ENCODE data around the gene IMPG2. TPM values are rescaled to one million over a fixed set of nuclear protein-coding genes. Genes with fewer than 3 reads are reported as not detected.

IMPG2 gene
- polyA plus RNA-seq (2013, experiment 1 of 2) = 0.05 TPM
- not detected for polyA plus RNA-seq (2013, experiment 2 of 2)

DNA sequence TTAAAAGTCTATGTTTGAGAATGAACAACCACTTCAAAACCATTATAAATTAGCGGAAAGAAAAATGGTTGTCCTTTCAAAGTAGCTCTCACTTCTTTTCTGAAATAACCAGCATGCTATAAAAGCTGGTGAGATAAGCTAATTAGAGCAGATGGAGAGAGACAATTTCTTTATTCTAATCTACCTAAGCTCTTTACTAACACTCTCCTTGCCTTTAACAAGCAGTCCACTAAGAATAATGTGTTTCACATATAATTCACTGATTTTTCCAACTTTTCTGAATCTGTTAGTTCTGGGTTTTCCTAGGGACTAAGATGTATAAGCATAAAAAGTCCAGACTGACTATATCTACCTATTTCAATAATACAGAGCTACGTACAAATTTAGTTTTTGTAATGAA lies at the start of gene IMPG2:
TSS of gene IMPG2 (minus strand) at position 101 of the 400 bp plus-strand sequence. CDS start 203 bp downstream, outside the sequence.
- H3K27ac ChIP-seq (ENCODE audit: low read depth, low read length) = no peak within 1 kb of the TSS
- H3K9ac ChIP-seq (ENCODE audit: low read depth, low read length) = no peak within 1 kb of the TSS
- H3K4me1 ChIP-seq (ENCODE audit: insufficient read depth, low read length) = no peaks in the 10 kb centered on the region
- H3K4me3 ChIP-seq (ENCODE audit: low read length) = no peak within 1 kb of the TSS
- H3K9me3 ChIP-seq (ENCODE audit: insufficient read depth, low read depth, low read length) = no peaks in the 10 kb centered on the region
- H3K36me3 ChIP-seq (ENCODE audit: insufficient read depth, low read length) = no peaks in the 10 kb centered on the region
- no peaks in the 10 kb centered on the region for H3K27me3 ChIP-seq (ENCODE audit: insufficient read depth, low read length)
- 100% methylated on average over 1 of the region's 2 CpGs for WGBS

DNA sequence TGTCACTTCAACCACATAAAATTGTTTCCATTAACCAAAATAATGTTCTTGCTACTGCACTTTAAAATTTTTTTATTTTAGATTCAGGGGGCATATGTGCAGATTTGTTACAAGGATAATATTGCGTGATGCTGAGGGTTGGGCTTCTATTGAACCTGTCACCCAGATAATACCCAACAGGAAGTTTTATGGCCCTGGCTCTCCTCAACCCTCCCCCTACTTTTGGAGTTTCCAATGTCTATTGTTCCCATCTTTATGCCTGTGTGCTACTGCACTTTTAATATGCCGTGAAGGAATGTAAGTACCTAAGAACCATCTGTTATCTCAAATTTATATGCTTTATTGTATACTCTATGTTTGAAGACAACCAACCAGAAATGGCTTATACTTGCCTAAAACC lies 42.0 kb upstream of the IMPG2 start:
- no peaks in the 10 kb centered on the region for H3K27me3 ChIP-seq (ENCODE audit: insufficient read depth, low read length)
- no peaks in the 10 kb centered on the region for H3K36me3 ChIP-seq (ENCODE audit: insufficient read depth, low read length)
- H3K4me1 ChIP-seq (ENCODE audit: insufficient read depth, low read length) = no peaks in the 10 kb centered on the region
- no peak overlapping the region for H3K4me3 ChIP-seq (ENCODE audit: low read length)
- no peak overlapping the region for H3K9ac ChIP-seq (ENCODE audit: low read depth, low read length)
- H3K9me3 ChIP-seq (ENCODE audit: insufficient read depth, low read depth, low read length) = no peaks in the 10 kb centered on the region
- H3K27ac ChIP-seq (ENCODE audit: low read depth, low read length) = no peak overlapping the region
- WGBS = 100% methylated on average over 2 of the region's 2 CpGs

DNA sequence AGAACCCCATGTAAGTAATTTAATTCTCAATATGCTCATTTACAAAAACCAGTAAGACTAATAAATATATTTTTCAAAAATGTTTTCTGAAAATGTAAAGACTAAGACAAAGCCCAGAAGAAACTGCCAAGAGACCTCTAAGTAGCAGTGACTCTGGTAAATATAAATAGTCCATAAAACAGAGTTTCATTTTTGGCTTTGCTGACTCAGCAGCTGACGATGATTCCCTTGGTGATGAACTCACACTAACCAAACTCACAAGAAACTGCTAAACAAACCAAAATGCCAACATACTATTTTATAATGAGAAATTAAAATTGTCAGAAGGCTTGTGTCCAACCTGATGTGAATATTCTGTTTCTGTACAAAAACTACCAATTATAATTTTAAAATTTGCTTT lies 31.5 kb upstream of the IMPG2 start:
- Histone ChIP-seq H3K27me3 (ENCODE audit: insufficient read depth, low read length) (no peaks in the 10 kb centered on the region), H3K9me3 (ENCODE audit: insufficient read depth, low read depth, low read length) (no peaks in the 10 kb centered on the region), H3K4me3 (ENCODE audit: low read length) (no peak overlapping the region), H3K36me3 (ENCODE audit: insufficient read depth, low read length) (no peaks in the 10 kb centered on the region), H3K9ac (ENCODE audit: low read depth, low read length) (no peak overlapping the region), H3K27ac (ENCODE audit: low read depth, low read length) (no peak overlapping the region), H3K4me1 (ENCODE audit: insufficient read depth, low read length) (no peaks in the 10 kb centered on the region)
- 90% methylated on average over 1 of the region's 1 CpG for WGBS

DNA sequence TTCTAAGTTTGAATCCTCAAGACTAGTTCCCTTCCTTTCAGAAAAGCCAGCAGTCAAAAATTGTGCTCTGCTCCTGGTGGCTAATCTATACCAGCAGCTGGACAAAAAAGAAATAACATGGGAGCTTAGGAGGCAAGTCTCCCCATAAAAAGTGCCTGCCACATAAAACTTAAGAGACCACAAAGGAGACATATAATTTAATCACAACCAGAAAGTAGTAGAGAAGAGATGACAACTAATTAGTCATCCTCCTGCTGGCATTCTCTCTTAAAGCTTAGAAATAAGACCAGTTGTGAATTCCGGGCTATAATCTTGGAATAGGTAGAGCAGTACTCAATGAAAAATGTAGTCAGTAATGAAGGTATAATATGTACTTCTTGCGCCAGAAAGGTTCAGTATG lies 20.2 kb upstream of the IMPG2 start:
- no peaks in the 10 kb centered on the region for H3K27me3 ChIP-seq (ENCODE audit: insufficient read depth, low read length)
- H3K9ac ChIP-seq (ENCODE audit: low read depth, low read length) = no peak overlapping the region
- no peaks in the 10 kb centered on the region for H3K4me1 ChIP-seq (ENCODE audit: insufficient read depth, low read length)
- no peaks in the 10 kb centered on the region for H3K9me3 ChIP-seq (ENCODE audit: insufficient read depth, low read depth, low read length)
- H3K4me3 ChIP-seq (ENCODE audit: low read length) = no peak overlapping the region
- no peaks in the 10 kb centered on the region for H3K36me3 ChIP-seq (ENCODE audit: insufficient read depth, low read length)
- WGBS = 96% methylated on average over 2 of the region's 2 CpGs
- no peak overlapping the region for H3K27ac ChIP-seq (ENCODE audit: low read depth, low read length)

DNA sequence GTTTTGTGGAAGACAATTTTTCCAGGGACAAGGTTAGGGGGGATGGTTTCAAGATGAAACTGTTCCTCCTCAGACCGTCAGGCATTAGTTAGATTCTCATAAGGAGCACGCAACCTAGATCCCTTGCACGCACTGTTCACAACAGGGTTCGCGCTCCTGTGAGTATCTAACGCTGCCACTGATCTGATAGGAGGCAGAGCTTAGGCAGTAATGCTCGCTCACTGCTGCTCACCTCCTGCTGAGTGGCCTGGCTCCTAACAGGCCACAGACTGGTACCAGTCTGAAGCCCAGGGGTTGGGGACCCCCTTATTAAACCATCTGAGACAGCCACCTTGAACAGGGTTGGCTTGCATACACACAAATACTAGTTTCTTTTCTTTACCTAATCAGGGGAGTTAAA lies 13.5 kb upstream of the IMPG2 start:
- no peaks in the 10 kb centered on the region for H3K36me3 ChIP-seq (ENCODE audit: insufficient read depth, low read length)
- H3K9me3 ChIP-seq (ENCODE audit: insufficient read depth, low read depth, low read length) = no peaks in the 10 kb centered on the region
- H3K9ac ChIP-seq (ENCODE audit: low read depth, low read length) = no peak overlapping the region
- WGBS = 89% methylated on average over 7 of the region's 7 CpGs
- H3K4me1 ChIP-seq (ENCODE audit: insufficient read depth, low read length) = no peaks in the 10 kb centered on the region
- no peaks in the 10 kb centered on the region for H3K27me3 ChIP-seq (ENCODE audit: insufficient read depth, low read length)
- no peak overlapping the region for H3K27ac ChIP-seq (ENCODE audit: low read depth, low read length)
- H3K4me3 ChIP-seq (ENCODE audit: low read length) = no peak overlapping the region

DNA sequence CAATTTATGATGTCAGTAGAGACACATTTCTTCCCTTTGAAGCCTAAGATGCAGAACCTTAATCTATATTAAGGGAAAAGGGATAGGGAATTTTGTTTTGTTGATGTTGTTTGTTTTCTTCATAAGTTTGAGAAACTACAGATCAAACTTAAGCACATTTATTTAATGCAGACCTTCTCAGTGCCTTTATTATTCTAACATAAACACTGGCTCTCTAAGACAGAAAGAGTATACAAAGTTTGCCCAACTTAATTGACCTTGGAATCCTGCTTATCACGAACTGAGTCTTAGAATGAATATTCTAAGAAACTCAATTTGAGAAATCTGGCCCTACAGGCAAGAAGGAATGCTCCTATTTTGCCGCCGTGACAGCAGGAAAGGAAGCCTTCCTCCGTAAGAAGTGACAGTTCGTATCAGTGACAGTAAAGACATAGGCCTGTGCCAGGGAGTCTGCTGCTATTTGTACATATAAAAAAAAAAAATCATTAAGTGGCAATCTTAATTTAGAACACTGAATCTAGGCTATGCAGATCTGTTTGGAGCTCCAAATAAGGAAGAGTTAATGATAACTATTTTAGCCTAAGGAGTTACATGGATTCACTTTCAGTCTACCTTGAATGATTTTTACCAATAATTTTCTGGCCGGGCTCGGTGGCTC lies 8.8 kb upstream of the IMPG2 start:
- H3K36me3 ChIP-seq (ENCODE audit: insufficient read depth, low read length) = no peaks in the 10 kb centered on the region
- no peak overlapping the region for H3K27ac ChIP-seq (ENCODE audit: low read depth, low read length)
- no peaks in the 10 kb centered on the region for H3K9me3 ChIP-seq (ENCODE audit: insufficient read depth, low read depth, low read length)
- no peak overlapping the region for H3K9ac ChIP-seq (ENCODE audit: low read depth, low read length)
- no peaks in the 10 kb centered on the region for H3K4me1 ChIP-seq (ENCODE audit: insufficient read depth, low read length)
- no peak overlapping the region for H3K4me3 ChIP-seq (ENCODE audit: low read length)
- WGBS = 98% methylated on average over 7 of the region's 7 CpGs
- H3K27me3 ChIP-seq (ENCODE audit: insufficient read depth, low read length) = no peaks in the 10 kb centered on the region

DNA sequence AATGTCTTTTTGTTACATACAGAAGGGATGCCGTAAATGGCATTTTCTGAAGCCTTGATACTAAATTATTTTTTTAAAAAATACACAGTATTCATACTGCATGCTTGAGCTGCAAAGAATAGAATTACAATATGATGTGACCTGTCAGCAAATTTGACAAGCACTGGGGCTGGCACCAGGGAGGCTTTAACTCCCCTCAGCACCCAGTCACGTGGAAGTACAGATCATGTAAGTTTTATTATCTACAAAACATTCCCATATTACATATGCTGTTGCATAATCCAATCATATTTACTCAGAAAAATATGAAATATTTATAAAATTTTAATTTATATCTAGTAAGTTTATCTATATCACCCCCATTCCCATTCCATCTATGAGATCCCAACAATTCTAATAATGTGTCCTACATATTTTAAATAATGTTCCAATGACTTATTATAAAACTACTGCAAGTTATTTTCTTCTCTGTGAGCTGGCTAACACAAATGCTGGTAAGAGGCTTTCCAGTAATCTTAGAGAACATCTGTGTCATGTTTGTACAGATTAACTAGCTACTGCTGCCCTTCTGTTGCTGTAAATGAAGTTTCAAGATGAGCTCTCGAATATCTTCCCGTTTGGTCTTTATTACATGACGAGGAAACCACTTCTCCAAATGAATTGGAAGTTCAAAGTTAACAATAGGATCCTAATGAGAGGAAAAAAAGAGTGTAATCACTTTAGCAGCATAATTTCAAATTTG lies 5.2 kb upstream of the IMPG2 start:
- Histone ChIP-seq H3K4me1 (ENCODE audit: insufficient read depth, low read length) (no peaks in the 10 kb centered on the region), H3K4me3 (ENCODE audit: low read length) (no peak overlapping the region)
- WGBS = 87% methylated on average over 4 of the region's 5 CpGs

DNA sequence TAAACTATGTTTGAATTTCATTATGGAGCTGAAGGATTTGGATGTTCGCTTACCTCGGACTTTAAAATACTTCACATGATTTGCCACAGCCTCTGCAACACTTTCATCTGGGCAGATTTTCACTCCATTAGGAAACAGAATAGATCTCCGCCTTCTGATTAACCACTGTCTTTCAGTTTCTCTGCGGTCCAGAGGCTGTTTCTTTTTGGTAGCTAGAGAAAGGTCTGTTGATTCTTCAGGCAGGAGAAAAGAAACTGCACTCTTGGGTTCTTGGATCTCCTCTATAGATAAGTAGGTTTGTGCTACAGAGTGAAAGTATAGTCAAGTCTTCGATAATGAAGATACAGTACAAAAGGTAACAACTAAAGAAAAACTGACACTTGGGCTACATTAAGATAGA lies 844 bp downstream of the IMPG2 start:
- no peaks in the 10 kb centered on the region for H3K27me3 ChIP-seq (ENCODE audit: insufficient read depth, low read length)
- H3K9ac ChIP-seq (ENCODE audit: low read depth, low read length) = no peak overlapping the region
- H3K36me3 ChIP-seq (ENCODE audit: insufficient read depth, low read length) = no peaks in the 10 kb centered on the region
- no peaks in the 10 kb centered on the region for H3K4me1 ChIP-seq (ENCODE audit: insufficient read depth, low read length)
- 78% methylated on average over 5 of the region's 5 CpGs for WGBS
- H3K9me3 ChIP-seq (ENCODE audit: insufficient read depth, low read depth, low read length) = no peaks in the 10 kb centered on the region
- H3K4me3 ChIP-seq (ENCODE audit: low read length) = no peak overlapping the region
- no peak overlapping the region for H3K27ac ChIP-seq (ENCODE audit: low read depth, low read length)

More for the DNA sequence above, 5.2 kb upstream of the IMPG2 start:
- Histone ChIP-seq H3K27ac (ENCODE audit: low read depth, low read length) (no peak overlapping the region), H3K36me3 (ENCODE audit: insufficient read depth, low read length) (no peaks in the 10 kb centered on the region), H3K27me3 (ENCODE audit: insufficient read depth, low read length) (no peaks in the 10 kb centered on the region), H3K9ac (ENCODE audit: low read depth, low read length) (no peak overlapping the region), H3K9me3 (ENCODE audit: insufficient read depth, low read depth, low read length) (no peaks in the 10 kb centered on the region)

DNA sequence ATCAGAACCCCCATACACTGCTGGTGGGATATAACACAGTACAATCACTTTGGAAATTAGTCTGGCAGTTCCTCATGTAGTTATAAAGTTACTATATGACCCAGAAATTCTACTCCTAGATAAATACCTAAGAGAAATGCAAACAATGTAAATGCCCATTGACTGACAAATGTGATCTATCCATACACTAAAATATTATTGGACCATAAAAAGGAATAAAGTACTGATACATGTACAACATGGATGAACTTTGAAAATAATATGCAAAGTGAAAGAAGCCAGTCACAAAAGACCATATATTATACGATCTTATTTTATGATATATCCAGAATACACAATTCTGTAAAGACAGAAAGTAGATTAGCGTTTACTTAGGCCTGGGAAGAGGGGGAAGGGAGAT lies 7.8 kb downstream of the IMPG2 start:
- no peaks in the 10 kb centered on the region for H3K27me3 ChIP-seq (ENCODE audit: insufficient read depth, low read length)
- H3K4me1 ChIP-seq (ENCODE audit: insufficient read depth, low read length) = no peaks in the 10 kb centered on the region
- H3K36me3 ChIP-seq (ENCODE audit: insufficient read depth, low read length) = no peaks in the 10 kb centered on the region
- H3K9ac ChIP-seq (ENCODE audit: low read depth, low read length) = no peak overlapping the region
- 82% methylated on average over 1 of the region's 2 CpGs for WGBS
- H3K4me3 ChIP-seq (ENCODE audit: low read length) = no peak overlapping the region
- H3K9me3 ChIP-seq (ENCODE audit: insufficient read depth, low read depth, low read length) = peaks cover 5% of the 10 kb centered on the region; the same call in 1 of the 2 replicates
- H3K27ac ChIP-seq (ENCODE audit: low read depth, low read length) = no peak overlapping the region

DNA sequence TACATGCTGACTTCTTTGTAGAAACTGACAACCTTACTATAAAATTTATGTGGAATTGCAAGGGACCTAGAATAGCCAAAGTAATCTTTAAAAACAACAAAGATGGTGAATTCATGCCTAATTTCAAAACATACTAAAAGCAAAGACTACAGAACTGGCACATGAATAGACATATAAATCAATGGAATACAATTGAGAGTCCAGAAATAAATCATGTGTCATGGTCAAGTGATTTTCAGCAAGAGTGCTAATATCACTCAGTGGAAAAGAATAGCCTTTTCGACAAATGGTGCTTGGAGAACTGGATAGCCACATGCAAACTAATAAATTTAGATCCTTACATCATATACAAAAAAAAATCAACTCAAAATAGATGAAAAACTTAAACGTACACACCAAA lies 8.7 kb downstream of the IMPG2 start:
- no peak overlapping the region for H3K4me3 ChIP-seq (ENCODE audit: low read length)
- peaks cover 10% of the 10 kb centered on the region; the same call in 1 of the 2 replicates for H3K9me3 ChIP-seq (ENCODE audit: insufficient read depth, low read depth, low read length)
- WGBS = 94% methylated on average over 2 of the region's 2 CpGs
- no peaks in the 10 kb centered on the region for H3K27me3 ChIP-seq (ENCODE audit: insufficient read depth, low read length)
- no peak overlapping the region for H3K9ac ChIP-seq (ENCODE audit: low read depth, low read length)
- H3K27ac ChIP-seq (ENCODE audit: low read depth, low read length) = no peak overlapping the region
- H3K4me1 ChIP-seq (ENCODE audit: insufficient read depth, low read length) = no peaks in the 10 kb centered on the region
- no peaks in the 10 kb centered on the region for H3K36me3 ChIP-seq (ENCODE audit: insufficient read depth, low read length)

DNA sequence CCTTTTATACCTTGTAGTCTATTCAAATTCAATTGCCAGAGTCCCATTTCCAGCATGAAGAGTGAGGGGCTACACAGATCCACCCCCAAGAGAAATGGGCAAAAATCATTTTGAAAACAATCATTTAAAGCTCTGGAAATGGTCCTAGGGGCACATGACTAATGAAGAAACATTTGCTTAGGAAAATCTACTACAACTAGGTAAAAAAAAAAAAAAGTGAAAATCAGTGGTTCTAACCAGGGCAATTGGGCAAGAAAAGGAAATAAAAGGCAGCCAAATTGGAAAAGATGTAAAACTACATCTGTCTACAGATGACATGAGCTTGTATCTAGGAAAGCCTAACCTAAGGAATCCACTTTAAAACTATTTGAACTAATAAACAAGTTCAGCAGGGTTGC lies 9.4 kb downstream of the IMPG2 start:
- no peaks in the 10 kb centered on the region for H3K4me1 ChIP-seq (ENCODE audit: insufficient read depth, low read length)

More for the DNA sequence above, 9.4 kb downstream of the IMPG2 start:
- H3K27ac ChIP-seq (ENCODE audit: low read depth, low read length) = no peak overlapping the region
- no peak overlapping the region for H3K9ac ChIP-seq (ENCODE audit: low read depth, low read length)
- peaks cover 10% of the 10 kb centered on the region; the same call in 1 of the 2 replicates for H3K9me3 ChIP-seq (ENCODE audit: insufficient read depth, low read depth, low read length)
- no peak overlapping the region for H3K4me3 ChIP-seq (ENCODE audit: low read length)
- no peaks in the 10 kb centered on the region for H3K36me3 ChIP-seq (ENCODE audit: insufficient read depth, low read length)
- H3K27me3 ChIP-seq (ENCODE audit: insufficient read depth, low read length) = no peaks in the 10 kb centered on the region

Data from HUES64 (cell line).